Loucy (cell line): ENCODE data around the gene PHF21B.

Experiments
- H2AFZ ChIP-seq: fragments of 200-600 bp; sonication (generic); 2 replicates; pipeline ENCODE4 v1.6.0; 2016; ENCODE audit warnings: antibody characterized with exemption, mild to moderate bottlenecking, low read length, moderate library complexity
- H3F3A ChIP-seq: fragments of 200-600 bp; 2 replicates; pipeline ENCODE4 v1.6.0; 2016; ENCODE audit warnings: antibody characterized with exemption, low read depth, mild to moderate bottlenecking
- H3K27me3 ChIP-seq: fragments of 200-600 bp; sonication (generic); 2 replicates; pipeline ENCODE4 v1.6.1; 2014; ENCODE audit warnings: low read length, mild to moderate bottlenecking; ENCODE audit not compliant: insufficient read depth, poor library complexity, severe bottlenecking
- H3K36me3 ChIP-seq: fragments of 200-600 bp; sonication (generic); 2 replicates; pipeline ENCODE4 v1.6.1; 2016; ENCODE audit warnings: low read length; ENCODE audit not compliant: insufficient read depth
- H3K4me1 ChIP-seq: fragments of 200-600 bp; sonication (generic); 2 replicates; pipeline ENCODE4 v1.5.1; 2014; ENCODE audit warnings: low read length, mild to moderate bottlenecking; ENCODE audit not compliant: insufficient read depth, poor library complexity, severe bottlenecking
- H3K4me2 ChIP-seq: fragments of 200-600 bp; sonication (generic); 2 replicates; pipeline ENCODE4 v1.6.0; 2014; ENCODE audit warnings: antibody characterized with exemption, low read length, low read depth, mild to moderate bottlenecking; ENCODE audit not compliant: poor library complexity, severe bottlenecking
- H3K4me3 ChIP-seq: fragments of 200-600 bp; sonication (generic); 2 replicates; pipeline ENCODE4 v1.5.1; 2014; ENCODE audit warnings: low read length, mild to moderate bottlenecking, mixed read lengths; ENCODE audit not compliant: poor library complexity, severe bottlenecking
- H3K79me2 ChIP-seq: fragments of 200-600 bp; sonication (generic); 2 replicates; pipeline ENCODE4 v1.6.1; 2014; ENCODE audit warnings: low read length; ENCODE audit not compliant: insufficient read depth
- H3K9ac ChIP-seq: fragments of 200-600 bp; sonication (generic); 2 replicates; pipeline ENCODE4 v1.6.0; 2014; ENCODE audit warnings: mild to moderate bottlenecking, low read depth, low read length, moderate library complexity; ENCODE audit not compliant: poor library complexity, severe bottlenecking
- H3K9me2 ChIP-seq: fragments of 200-600 bp; sonication (generic); replicated peaks from 2 replicates; pipeline ENCODE4 v1.6.1; 2016; ENCODE audit warnings: low read depth, low read length, mixed read lengths
- H3K9me3 ChIP-seq: fragments of 200-600 bp; sonication (generic); 2 replicates; pipeline ENCODE4 v1.6.1; 2014; ENCODE audit warnings: mild to moderate bottlenecking, antibody characterized with exemption, low read length, low read depth; ENCODE audit not compliant: insufficient read depth
- H4K20me1 ChIP-seq: fragments of 200-600 bp; sonication (generic); 2 replicates; pipeline ENCODE4 v1.6.0; 2014; ENCODE audit warnings: antibody characterized with exemption, low read length, mild to moderate bottlenecking; ENCODE audit not compliant: insufficient read depth, poor library complexity, severe bottlenecking
- EZH2phosphoT487 ChIP-seq: fragments of 200-600 bp; IDR thresholded peaks from 2 replicates; pipeline ENCODE4 v1.6.1; 2018; ENCODE audit warnings: antibody characterized with exemption, mild to moderate bottlenecking, moderate library complexity, borderline replicate concordance
- TF ChIP-seq, protein P1 (sequence below): fragments of 200-600 bp; sonication (generic); conservative IDR thresholded peaks from 2 replicates; pipeline ENCODE4 v1.5.1; 2014; ENCODE audit warnings: mild to moderate bottlenecking, antibody characterized with exemption, low read length

The PHF21B gene

DNA sequence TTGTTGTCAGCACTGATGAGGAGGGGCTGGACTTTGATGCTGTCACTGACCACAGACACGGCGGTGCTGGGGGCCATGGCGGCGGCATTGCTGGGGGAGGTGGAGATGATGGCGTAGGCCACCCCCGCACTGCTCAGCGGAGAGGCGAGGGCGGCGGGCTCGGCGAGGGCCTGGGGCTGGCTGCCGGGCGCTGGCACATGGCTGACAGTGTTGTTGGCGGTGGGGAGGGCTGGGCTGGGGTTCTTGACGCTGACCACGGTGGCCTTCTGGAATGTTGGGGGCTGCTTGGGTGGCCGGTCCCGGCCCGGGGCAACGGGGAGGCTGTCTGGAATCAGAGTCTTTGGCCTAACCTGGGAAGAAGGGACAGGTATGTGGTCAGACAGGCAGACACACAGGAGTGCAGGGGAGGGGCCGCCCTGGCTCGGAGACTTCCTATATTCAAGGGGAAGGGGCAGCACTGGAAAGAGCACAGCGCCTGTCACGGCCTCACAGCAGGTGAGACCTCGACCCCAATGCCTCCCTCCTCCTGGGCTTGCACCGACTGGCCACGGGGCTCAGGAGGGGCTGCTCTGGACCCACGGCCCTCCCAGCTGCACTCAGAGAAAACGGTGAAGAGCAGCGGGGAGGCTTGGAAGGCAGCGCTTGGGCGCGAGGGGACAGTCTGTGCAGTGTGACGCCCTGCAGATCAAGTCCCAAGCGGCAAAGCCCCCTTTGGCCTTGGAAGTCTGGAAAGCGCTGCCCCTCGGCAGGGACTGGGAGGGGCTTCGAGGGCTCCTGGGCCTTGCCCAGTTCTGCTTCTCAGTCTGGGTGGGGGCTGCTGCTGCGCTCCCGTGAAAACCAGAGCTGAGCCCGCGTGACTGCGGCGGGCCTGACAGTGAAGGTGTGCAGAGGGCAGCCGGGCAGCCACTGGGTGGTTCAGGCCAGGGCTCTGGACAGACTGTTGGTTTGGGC lies 93.2 kb downstream of the PHF21B start:
- Histone ChIP-seq H3K9ac (no peak overlapping the region), H3K79me2 (no peaks in the 10 kb centered on the region), H3K4me3 (no peak overlapping the region), H3K4me2 (no peak overlapping the region), H3K4me1 (no peaks in the 10 kb centered on the region), H3K9me3 (no peaks in the 10 kb centered on the region), H3K27me3 (no peaks in the 10 kb centered on the region), H4K20me1 (no peaks in the 10 kb centered on the region), H2AFZ (no peak overlapping the region), H3F3A (no peaks in the 10 kb centered on the region), H3K36me3 (no peaks in the 10 kb centered on the region), H3K9me2 (no peaks in the 10 kb centered on the region)
- TF ChIP-seq EZH2phosphoT487: no peak
- TF ChIP-seq, protein P1, sequence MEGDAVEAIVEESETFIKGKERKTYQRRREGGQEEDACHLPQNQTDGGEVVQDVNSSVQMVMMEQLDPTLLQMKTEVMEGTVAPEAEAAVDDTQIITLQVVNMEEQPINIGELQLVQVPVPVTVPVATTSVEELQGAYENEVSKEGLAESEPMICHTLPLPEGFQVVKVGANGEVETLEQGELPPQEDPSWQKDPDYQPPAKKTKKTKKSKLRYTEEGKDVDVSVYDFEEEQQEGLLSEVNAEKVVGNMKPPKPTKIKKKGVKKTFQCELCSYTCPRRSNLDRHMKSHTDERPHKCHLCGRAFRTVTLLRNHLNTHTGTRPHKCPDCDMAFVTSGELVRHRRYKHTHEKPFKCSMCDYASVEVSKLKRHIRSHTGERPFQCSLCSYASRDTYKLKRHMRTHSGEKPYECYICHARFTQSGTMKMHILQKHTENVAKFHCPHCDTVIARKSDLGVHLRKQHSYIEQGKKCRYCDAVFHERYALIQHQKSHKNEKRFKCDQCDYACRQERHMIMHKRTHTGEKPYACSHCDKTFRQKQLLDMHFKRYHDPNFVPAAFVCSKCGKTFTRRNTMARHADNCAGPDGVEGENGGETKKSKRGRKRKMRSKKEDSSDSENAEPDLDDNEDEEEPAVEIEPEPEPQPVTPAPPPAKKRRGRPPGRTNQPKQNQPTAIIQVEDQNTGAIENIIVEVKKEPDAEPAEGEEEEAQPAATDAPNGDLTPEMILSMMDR: no peak

DNA sequence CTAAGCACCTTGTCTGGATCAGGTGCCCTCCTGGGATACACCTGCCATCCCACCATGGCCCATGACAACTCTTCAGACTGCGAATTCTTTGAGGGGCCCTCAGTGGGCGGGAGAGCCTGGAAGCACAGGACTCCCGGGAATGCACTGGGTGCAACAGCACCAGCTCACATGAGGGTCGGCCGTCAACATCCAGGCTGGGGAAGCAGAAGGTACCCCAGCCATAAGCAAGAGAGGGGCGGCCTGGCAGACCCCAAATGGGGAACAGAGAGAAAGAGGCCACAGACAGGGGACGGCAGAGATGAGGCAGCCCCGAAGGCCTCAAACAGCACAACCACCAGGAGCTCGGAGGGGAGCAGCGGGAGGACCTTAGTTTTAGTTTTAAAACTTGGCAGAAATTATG lies 94.4 kb downstream of the PHF21B start:
- Histone ChIP-seq H3F3A (no peaks in the 10 kb centered on the region), H3K27me3 (no peaks in the 10 kb centered on the region), H3K4me2 (no peak overlapping the region), H3K79me2 (no peaks in the 10 kb centered on the region), H3K4me3 (no peak overlapping the region), H4K20me1 (no peaks in the 10 kb centered on the region), H3K4me1 (no peaks in the 10 kb centered on the region), H3K9me3 (no peaks in the 10 kb centered on the region), H3K36me3 (no peaks in the 10 kb centered on the region), H3K9me2 (no peaks in the 10 kb centered on the region), H3K9ac (no peak overlapping the region), H2AFZ (no peak overlapping the region)
- no peak for TF ChIP-seq EZH2phosphoT487
- TF ChIP-seq, protein P1: no peak

DNA sequence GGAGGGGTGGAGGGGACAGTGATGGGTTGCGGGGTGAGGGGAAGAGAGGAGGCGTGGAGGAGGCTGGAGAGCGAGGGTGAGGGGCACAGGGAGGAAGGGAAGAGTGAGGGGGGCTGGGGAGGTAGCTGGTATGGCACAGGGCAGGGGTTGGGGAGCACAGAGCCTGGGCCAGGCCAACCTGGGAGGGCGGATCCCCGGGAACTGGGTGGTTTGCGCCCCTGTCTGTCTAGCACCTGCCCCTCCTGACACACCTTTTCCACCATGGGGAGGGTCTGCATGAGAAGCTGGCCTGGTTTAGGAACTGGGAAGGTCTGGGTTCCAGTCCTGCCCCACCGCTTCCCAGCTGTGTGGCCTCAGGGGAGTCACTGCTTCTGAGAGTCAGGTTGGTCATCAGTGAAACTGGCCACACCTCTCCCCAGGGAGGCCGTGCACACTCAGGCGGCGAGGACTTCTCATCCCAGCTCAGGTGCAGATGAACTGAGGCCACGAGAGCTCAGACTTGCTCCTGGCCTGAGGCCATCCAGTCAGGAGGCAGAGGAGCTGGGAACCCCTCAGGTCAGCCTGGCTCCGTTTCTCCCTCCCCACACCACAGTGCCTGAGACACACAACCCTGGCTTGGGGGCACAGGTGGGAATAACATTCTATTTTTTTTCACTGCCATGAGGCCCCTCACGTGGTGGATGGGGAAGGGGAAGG lies 95.6 kb downstream of the PHF21B start:
- TF ChIP-seq, protein P1: no peak
- TF ChIP-seq EZH2phosphoT487: no peak
- Histone ChIP-seq H3K27me3 (no peaks in the 10 kb centered on the region), H3K4me1 (no peaks in the 10 kb centered on the region), H3K9ac (no peak overlapping the region), H4K20me1 (no peaks in the 10 kb centered on the region), H3K9me2 (no peaks in the 10 kb centered on the region), H3F3A (no peaks in the 10 kb centered on the region), H3K79me2 (no peaks in the 10 kb centered on the region), H3K4me3 (no peak overlapping the region), H3K36me3 (no peaks in the 10 kb centered on the region), H3K4me2 (no peak overlapping the region), H3K9me3 (no peaks in the 10 kb centered on the region), H2AFZ (no peak overlapping the region)
